Smooth muscle cell of the brain vasculature (primary cell): ENCODE data around the gene DAGLA.
"Not testable (repeated sequence)": the region's sequence is repeated elsewhere in the genome, so short reads cannot be mapped to it uniquely, and the experiment has no call there.

Source experiments
- DNase-seq: peaks from one replicate; pipeline ENCODE4 v3.0.0-alpha.2; 2012; ENCODE audit warnings: low read depth, low spot score

Gene DAGLA, protein sequence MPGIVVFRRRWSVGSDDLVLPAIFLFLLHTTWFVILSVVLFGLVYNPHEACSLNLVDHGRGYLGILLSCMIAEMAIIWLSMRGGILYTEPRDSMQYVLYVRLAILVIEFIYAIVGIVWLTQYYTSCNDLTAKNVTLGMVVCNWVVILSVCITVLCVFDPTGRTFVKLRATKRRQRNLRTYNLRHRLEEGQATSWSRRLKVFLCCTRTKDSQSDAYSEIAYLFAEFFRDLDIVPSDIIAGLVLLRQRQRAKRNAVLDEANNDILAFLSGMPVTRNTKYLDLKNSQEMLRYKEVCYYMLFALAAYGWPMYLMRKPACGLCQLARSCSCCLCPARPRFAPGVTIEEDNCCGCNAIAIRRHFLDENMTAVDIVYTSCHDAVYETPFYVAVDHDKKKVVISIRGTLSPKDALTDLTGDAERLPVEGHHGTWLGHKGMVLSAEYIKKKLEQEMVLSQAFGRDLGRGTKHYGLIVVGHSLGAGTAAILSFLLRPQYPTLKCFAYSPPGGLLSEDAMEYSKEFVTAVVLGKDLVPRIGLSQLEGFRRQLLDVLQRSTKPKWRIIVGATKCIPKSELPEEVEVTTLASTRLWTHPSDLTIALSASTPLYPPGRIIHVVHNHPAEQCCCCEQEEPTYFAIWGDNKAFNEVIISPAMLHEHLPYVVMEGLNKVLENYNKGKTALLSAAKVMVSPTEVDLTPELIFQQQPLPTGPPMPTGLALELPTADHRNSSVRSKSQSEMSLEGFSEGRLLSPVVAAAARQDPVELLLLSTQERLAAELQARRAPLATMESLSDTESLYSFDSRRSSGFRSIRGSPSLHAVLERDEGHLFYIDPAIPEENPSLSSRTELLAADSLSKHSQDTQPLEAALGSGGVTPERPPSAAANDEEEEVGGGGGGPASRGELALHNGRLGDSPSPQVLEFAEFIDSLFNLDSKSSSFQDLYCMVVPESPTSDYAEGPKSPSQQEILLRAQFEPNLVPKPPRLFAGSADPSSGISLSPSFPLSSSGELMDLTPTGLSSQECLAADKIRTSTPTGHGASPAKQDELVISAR

DNA sequence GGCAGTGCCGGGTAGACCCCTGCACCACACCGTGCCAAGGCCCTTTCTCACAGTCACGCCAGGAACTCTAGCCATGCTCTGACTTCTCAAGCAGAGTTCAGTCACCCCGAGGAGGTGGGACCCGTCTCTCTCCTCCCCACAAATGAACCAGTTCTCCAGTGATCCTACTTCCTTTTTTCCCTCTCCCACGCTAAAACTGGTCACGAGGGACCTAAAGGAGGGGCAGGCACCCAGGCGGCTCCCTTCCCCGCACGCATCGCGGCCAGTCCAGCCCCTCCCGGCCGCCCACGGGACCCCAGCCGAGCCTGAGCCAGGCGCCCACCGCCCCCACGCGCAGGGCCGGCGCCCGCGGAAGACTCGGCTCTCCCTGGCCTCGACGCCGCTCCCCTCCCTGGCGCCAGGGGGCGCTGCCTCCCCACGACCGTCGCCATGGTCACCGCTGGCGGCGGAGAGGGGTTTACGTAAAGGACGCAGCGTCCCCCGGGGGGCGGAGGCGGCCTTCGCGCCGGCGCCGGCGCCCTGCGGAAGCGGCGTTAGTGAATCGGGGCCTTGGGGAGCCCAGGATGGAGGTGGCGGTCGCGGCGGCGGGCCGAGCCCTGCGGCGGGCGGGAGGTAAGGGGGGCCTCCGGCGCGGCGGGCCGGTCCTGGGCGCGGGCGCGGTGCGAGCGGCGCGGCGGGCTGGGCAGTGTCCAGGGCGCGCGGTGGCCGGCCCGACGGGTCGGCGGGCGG is at the start of gene DAGLA:
Gene DAGLA (plus strand): TSS at position 499 of the 729 bp plus-strand sequence. CDS start 39,765 bp downstream, outside the sequence.
- DNase-seq: no peak

DNA sequence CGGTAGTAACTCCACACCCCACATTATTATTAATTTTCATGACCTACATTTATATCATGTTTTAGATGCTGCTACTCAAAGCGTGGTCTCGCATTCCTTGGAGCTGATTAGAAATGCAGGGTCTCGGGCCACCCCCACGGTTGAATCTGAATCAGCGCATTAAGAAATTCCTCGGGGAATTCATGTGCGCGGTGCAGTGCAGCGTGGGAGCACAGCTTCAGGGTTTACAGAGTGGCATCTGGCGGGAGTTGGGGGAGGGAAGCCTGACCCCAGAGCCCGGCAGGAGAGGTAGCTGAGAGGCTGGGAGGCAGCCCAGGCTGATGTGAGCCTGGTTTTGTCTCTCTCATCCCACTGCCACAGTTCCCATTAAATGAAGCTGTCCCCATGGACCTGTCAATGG is 48.1 kb upstream of the DAGLA start:
- DNase-seq: no peak

DNA sequence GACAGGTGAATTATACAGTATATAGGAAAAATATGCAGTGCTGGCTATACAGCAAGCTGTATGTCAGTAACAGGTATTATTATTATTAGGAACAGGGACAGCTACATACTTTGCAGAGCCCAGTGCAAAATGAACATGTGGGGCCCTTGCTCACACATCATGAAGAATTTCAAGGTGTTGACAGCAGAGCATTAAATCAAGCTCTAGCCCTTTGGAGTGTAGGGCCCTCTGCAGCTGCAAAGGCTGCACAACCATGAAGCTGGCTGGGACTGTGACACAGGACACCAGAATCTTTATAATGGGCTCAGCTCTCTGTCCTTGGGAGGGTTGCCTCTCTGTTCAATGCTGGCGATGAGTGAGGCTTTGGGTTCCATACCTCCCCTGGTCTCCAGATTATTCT is 44.9 kb upstream of the DAGLA start:
- no peak for DNase-seq

DNA sequence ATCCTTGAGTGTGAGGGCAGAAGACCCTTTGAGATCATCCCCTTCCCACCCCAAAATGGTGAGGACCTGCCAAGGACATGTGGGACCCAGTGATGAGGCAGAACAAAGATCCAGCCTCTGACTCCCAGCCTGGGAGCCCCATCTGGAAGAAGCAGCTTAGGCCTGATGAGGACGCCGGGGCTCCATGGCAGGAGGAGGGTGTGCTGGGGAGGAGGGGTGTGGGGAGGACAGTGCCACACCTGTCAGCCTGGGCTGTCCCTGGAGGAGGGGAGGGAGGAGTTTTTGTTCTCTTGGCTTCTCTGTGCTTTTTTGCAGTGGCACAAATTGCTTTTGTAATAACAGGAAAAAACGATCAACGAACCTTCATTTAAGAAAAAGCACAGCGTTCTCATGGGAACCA is 44.4 kb upstream of the DAGLA start:
- no peak for DNase-seq

DNA sequence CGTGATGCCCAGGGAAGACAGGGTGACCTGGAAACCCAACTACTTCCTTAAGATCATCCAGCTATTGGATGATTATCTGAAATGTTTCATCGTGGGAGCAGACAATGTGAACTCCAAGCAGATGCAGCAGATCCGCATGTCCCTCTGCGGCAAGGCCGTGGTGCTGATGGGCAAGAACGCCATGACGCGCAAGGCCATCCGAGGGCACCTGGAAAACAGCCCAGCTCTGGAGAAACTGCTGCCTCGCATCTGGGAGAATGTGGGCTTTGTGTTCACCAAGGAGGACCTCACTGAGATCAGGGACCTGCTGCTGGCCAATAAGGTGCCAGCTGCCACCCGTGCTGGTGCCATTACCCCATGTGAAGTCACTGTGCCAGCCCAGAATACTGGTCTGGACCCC is 43.5 kb upstream of the DAGLA start:
- DNase-seq: no peak

DNA sequence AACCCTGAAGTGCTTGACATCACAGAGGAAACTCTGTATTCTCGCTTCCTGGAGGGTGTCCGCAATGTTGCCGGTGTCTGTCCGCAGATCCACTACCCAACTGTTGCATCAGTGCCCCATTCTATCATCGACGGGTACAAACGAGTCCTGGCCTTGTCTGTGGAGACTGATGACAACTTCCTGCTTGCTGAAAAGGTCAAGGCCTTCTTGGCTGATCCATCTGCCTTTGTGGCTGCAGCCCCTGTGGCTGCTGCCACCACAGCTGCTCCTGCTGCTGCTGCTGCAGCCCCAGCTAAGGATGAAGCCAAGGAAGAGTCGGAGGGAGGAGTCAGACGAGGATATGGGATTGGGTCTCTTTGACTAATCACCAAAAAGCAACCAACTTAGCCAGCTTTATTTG is 42.9 kb upstream of the DAGLA start:
- DNase-seq: no peak

DNA sequence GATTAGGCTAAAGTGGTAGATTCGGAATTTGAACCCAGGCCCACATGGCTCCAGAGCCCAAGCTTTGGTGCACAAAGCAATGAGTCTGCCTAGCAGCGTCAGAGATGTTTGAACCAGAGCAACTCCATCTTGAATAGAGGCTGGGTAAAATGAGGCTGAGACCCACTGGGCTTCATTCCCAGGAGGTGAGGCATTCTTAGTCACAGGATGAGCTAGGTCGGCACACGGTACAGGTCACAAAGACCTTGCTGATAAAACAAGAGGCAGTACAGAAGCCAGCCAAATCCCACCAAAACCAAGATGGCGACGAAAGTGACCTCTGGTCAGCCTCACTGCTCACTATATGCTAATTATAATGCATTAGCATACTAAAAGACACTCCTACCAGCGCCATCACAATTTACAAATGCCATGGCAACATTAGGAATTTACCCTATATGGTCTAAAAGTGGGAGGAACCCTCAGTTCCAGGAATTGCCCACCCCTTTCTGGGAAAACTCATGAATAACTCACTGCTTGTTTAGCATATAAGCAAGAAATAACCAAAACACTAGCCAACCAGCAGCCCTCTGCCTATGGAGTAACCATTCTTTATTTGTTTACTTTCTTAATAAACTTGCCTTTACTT is 40.3 kb upstream of the DAGLA start:
- no peak for DNase-seq

DNA sequence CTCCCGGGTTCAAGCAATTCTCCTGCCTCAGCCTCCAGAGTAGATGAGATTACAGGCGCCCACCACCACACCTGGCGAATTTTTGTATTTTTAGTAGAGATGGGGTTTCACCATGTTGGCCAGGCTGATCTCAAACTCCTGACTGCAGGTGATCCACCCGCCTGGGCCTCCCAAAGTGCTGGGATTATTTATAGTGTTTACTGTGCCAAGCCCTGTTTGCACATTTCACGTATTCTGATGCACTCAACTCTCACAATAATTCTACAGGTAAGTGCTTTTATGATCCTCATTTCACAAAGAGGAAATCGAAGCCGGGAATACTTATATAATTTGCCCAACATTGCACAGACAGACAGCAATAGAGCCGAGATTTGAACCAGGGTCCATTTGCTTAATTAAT is 38.0 kb upstream of the DAGLA start:
- no peak for DNase-seq

DNA sequence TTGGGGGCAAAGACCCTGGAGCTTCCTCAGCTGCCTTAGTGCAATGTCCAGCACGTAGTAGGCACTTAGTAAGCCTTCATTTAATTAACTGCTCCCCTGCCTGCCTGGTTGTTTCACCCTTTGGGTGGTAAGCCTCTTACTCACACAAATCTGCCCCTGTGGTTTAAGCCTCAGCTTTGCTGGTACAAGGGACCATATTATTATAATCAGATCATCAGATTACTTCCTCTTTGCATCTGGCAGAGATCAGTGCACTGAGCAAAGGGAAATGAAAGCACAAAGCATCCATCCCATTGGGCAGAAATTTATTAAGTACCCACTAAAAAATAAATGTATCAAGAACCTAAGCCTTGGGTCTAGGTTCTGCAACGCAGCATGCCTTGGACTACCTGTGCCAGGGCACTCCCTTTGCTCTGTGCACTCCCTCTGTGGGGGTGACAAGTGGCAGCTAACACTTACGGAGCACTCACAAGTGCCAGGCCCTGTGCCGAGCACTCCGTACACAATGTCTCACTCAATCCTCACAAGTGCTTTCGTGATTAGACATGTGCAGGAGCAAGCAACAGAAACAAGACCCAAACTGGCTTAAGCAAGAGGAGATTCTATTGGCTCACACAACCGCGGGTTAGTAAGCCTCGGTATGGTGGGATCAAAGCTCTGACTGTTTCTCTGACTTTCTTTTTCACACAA is 34.9 kb upstream of the DAGLA start:
- no peak for DNase-seq

DNA sequence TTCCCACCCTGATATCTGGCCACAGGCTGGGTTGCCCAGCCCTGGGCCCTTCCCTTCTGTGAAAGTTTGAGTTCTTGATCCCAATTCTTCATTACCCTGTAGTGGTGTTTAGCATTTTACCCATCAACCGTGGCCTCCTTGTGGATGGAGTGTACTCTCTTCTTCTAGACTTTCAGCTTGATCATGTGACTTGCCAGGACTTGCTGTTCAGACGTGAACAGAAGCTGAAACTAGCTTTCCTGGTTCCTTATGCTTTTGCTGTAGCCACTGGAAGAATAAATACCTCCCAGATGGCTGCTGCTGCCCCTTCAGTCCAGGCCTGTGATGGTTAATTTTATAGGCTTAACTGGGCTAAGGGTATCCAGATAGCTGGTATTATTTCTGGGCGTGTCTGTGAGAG is 32.7 kb upstream of the DAGLA start:
- no peak for DNase-seq

DNA sequence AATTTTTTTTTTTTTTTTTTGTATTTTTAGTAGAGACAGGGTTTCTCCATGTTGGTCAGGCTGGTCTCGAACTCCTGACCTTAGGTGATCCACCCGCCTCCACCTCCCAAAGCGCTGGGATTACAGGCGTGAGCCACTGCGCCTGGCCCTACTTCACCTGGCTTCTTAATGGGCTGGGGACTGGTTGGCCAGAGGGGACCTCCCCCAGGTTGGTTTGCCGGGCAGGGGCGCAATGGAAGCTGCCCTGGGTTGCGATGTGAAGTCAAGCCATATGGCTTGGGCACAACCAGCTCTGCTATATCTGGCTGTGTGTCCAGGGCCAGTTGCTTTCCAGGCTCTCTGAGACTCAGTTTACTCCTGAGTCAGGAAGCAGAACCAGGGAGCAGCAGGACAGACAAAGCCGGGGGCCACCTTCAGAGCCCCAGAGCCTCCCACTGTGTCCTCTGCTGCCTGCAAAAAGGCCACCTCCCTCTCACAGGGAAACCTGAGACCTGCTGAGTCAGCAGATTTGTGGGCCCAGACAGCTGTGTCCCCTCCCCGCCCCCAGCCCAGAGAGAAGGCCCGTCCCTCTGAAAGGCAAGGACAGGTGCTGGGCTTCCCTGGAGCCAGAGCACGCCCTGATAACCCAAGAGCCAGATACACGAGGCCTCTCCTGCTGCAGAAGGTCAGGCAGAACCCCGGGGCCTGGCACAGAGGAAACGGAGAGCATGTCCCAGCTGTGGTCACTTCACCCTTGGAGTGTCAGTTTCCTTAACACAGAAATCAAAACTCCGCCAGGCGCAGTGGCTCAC is 29.2 kb upstream of the DAGLA start:
- no peak for DNase-seq

DNA sequence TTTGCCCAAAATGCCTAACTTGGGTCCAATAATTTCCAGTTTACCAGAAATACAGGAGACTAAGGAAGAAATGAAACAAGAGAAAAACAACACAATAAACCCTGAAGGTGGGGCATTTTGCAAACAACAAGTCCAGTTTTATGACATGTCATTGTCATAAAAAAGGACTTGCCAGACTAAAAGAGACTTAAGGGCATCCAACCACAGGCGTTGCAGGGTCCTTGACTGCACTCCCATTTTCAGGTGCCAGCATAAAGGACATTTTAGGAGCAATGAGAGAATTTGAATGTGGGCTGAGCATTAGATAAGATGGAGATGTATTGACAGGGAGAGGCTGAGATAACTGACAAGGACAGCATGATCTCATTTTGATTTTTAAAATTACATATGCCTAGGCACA is 28.1 kb upstream of the DAGLA start:
- no peak for DNase-seq

DNA sequence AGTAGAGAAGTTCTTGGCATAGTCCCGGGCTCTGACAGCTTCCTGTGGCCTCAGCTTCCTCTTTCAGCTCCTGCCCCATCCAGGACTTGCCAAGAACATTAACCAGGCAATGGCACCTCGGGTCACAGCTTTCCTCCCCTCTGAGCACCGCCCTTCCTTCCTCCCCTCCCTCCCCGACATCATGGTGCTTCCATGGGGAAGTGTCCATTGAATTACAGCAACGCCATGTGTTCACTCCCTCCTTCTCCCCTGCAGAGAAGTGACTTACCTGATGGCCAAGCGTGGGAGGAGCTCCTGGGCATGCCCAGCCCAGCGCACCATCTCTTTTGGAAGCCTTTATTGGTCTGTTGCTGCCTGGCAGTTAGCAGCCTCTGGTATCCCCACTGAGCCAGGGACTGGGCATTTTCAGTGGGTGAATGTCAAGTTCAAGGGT is 25.8 kb upstream of the DAGLA start:
- DNase-seq: no peak

DNA sequence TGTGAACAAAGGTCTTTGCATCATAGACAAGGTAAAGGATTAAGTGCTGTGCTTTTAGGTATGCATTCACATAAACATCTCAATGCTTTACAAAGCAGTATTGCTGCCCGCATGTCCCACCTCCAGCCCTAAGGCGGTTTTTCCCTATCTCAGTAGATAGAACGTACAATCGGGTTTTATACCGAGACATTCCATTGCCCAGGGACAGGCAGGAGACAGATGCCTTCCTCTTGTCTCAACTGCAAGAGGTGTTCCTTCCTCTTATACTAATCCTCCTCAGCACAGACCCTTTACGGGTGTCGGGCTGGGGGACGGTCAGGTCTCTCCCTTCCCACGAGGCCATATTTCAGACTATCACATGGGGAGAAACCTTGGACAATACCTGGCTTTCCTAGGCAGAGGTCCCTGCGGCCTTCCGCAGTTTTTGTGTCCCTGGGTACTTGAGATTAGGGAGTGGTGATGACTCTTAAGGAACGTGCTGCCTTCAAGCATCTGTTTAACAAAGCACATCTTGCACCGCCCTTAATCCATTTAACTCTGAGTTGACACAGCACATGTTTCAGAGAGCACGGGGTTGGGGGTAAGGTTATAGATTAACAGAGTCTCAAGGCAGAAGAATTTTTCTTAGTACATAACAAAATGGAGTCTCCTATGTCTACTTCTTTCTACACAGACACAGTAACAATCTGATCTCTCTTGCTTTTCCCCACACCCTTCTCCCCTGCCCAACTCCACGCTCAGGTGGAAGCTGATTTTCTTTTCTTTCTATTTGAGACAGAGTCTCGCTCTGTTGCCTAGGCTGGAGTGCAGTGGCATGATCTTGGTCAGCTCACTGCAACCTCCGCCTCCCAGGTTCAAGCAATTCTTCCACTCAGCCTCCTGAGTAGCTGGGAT is 24.7 kb upstream of the DAGLA start:
- not testable (repeated sequence) for DNase-seq

DNA sequence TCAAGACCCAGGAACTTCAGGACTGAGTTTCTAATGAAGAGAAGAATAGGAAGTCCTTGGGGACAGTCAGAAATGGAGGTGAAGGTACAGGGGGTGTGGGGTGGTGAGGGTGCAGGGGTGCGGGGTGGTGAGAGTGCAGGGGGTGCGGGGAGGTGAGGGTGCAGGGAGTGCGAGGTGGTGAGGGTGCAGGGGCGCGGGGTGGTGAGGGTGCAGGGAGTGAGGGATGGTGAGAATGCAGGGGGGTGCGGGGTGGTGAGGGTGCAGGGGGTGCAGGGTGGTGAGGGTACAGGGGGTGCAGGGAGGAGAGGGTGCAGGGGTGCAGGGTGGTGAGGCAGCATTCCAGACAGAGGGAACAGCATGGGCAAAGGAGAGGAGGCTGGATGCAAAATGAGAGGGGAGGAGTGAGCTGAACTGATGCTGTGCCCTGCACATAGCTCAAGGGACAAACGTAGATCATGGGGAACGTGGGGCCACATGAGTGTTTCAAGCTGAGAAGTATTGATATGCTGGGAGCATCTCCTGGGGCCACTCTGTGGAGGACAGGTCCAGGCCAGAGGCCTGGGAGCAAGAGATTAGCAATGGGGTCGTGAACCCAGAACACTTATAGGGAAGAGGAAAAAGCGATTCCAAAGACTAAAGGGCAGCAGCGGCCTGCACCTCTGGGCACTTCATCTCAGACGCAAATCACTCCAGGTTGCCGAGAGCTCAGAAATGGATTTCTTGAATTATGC is 23.7 kb upstream of the DAGLA start:
- no peak for DNase-seq

DNA sequence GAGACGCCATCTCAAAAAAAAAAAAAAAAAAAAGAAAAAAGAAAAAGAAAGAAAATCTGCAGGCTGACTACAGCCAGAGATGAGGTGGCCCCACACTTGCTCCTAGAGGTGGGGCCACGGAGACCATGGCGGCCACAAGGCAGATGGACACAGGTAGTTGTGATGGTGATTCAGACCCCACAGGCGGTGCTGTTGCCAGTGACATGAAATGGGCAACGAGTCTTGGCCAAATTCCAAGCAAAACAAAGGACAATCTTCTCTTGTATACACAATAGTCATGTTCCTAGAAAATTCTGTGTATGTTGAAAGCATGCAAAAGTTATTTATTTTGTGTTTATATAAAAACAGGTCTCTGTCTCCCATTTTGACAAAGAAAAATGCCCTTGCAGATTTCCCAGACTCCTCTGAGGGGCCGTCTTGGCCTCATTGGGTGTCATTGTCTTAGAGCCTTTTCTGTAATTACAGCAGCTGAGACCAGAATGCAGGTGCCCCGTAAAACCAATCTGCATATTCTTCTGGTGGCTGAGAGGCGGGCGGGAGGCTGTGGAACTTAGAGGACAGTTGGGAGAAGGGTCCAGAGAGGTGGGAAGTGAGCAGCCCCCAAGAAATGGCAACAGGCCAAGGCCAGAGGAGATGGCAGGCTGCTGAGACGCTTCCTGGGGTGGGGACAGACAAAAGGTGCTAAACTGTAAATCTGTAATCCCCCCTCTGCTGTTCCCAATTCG is 22.5 kb upstream of the DAGLA start:
- no peak for DNase-seq

DNA sequence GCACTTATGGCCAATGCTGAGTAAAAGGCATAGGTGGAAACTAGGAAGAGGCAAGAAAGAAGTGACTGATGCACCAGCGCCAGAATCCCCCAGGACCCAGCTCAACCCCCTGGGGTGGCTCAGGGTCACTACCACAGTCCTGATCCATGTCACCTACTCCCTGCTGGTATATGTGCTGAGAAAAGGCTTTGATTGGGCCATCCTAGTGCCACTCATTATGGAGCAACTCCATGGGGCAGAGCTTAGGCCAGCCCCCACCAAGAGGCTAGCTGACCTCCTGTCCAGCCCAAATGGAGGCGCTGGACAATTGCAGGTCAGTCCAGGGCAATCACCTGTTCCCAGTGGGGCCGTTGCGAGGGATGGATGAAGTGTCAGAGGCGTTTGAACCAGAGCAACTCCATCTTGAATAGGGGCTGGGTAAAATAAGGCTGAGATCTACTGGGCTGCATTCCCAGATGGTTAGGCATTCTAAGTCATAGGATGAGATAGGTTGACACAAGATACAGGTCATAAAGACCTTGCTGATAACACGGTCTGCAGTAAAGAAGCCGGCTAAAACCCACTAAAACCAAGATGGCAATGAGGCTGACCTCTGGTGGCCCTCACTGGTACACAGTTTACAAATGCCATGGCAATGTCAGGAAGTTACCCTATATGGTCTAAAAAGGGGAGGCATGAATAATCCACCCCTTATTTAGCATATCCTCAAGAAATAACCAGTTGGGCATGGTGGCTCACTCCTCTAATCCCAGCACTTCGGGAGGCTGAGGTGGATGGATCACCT is 20.6 kb upstream of the DAGLA start:
- DNase-seq: no peak
